ENCODE results near the gene EXOC2. TPM values are rescaled to one million over a fixed set of nuclear protein-coding genes. Genes with fewer than 3 reads are reported as not detected.

The EXOC2 gene
- total and polyA plus RNA-seq, 10 of the 15 experiments (the other 5 are each of a cell fraction or from before 2014, with no cell fraction given): 8.7 to 32.8 (median 20.7) TPM

DNA sequence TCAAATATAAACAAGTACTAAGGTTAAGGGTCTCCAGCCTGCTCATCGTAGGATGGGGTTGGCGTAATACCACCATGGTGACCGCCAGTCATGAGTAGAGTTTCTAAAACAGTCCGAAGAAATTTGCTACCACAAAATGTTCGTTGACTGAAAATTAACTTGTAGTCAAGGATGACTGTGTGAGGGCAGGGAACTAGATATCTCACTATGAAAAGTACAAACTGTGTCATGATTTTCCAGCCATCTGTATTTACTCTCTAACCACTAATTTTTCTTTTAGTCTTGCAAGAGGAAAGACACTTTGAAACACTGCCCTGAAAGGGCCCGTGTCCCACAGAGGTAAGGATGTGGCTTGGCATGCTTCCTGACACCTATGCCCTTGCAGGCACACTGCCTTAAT lies 201.7 kb downstream of the EXOC2 start:
- whole genome bisulfite sequencing (ENCODE audit: insufficient coverage, insufficient replicate concordance, low lambda C conversion rate, missing lambda C conversion rate): 72% methylated on average over 6 of the region's 6 CpGs
- CTCF ChIA-PET: interaction anchor here (0.6 kb wide), 1 partner anchor 265 kb away, joined by 3 read pairs; no protein-coding TSS in a partner anchor
- RAD21 ChIA-PET (ENCODE audit: unreplicated experiment): interaction anchor here (2.6 kb wide), 1 partner anchor 265 kb away, joined by 10 read pairs; no protein-coding TSS in a partner anchor
- Histone ChIP-seq H3K4me2 (ENCODE audit: control insufficient read depth, insufficient read depth) (no peak overlapping the region), H3K9me3 (replicated peaks; ENCODE audit: control insufficient read depth, insufficient read depth, low read length) (no peaks in the 10 kb centered on the region), H3K36me3 (ENCODE audit: control insufficient read depth in 2 of 2, insufficient read depth in 2 of 2, low read length in 1 of 2) (no peaks in the 10 kb centered on the region), H3K9ac (ENCODE audit: control insufficient read depth, insufficient read depth, low read length) (no peak overlapping the region), H3K27ac (ENCODE audit: control insufficient read depth, insufficient read depth) (0 out of 2 replicates have a peak overlapping the region, but pooled peaks have one; percentile 10), H2AFZ (ENCODE audit: control insufficient read depth, low read depth, low read length) (no peak overlapping the region), H4K20me1 (ENCODE audit: control insufficient read depth, insufficient read depth) (no peaks in the 10 kb centered on the region), H3K79me2 (ENCODE audit: control insufficient read depth, insufficient read depth, low read length) (no peaks in the 10 kb centered on the region), H3K27me3 (replicated peaks in 1 of 2; ENCODE audit: control insufficient read depth in 2 of 2, insufficient read depth in 2 of 2, low read length in 1 of 2) (no peaks in the 10 kb centered on the region), H3K4me1 (ENCODE audit: control insufficient read depth, insufficient read depth, low read length) (peaks cover 33% of the 10 kb centered on the region), H3K4me3 (no peak overlapping the region)
- no peak for ATAC-seq
- POLR2A ChIA-PET: interaction anchor here (1.3 to 2.6 kb wide), 3 partner anchors 8 to 92 kb away, joined by 5 to 9 read pairs (median 6); no protein-coding TSS in a partner anchor
- intact Hi-C loops (cut with micrococcal nuclease; ENCODE audit: unreplicated experiment) (loop anchor here (10.0 kb wide), 1 partner anchor 266 kb away; no protein-coding TSS in a partner anchor), in situ Hi-C loops (cut with MboI) (no loop called here)
- no peak for TF ChIP-seq IRF4 (IDR thresholded peaks at IDR 0.05; ENCODE audit: low read depth, low read length)
- TF ChIP-seq PML (IDR thresholded peaks at IDR 0.05; ENCODE audit: low read length): no peak
- no peak for TF ChIP-seq CBX3 (IDR thresholded peaks at IDR 0.05; ENCODE audit: borderline replicate concordance, low read depth)
- TF ChIP-seq RCOR1 (conservative IDR thresholded peaks at IDR 0.05; ENCODE audit: low read depth, low read length): no peak
- TF ChIP-seq NFYA (IDR thresholded peaks at IDR 0.05; ENCODE audit: borderline replicate concordance, low read depth, low read length): no peak
- no peak for TF ChIP-seq MEF2A (IDR thresholded peaks at IDR 0.05; ENCODE audit: insufficient read depth, low read depth, low read length)
- TF ChIP-seq, protein P1, sequence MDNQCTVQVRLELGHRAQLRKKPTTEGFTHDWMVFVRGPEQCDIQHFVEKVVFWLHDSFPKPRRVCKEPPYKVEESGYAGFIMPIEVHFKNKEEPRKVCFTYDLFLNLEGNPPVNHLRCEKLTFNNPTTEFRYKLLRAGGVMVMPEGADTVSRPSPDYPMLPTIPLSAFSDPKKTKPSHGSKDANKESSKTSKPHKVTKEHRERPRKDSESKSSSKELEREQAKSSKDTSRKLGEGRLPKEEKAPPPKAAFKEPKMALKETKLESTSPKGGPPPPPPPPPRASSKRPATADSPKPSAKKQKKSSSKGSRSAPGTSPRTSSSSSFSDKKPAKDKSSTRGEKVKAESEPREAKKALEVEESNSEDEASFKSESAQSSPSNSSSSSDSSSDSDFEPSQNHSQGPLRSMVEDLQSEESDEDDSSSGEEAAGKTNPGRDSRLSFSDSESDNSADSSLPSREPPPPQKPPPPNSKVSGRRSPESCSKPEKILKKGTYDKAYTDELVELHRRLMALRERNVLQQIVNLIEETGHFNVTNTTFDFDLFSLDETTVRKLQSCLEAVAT (IDR thresholded peaks at IDR 0.05): no peak
- TF ChIP-seq TCF3 (IDR thresholded peaks at IDR 0.05; ENCODE audit: borderline replicate concordance, insufficient read depth, low read depth, low read length): no peak
- TF ChIP-seq MYB (IDR thresholded peaks at IDR 0.05; ENCODE audit: borderline replicate concordance, low read depth, low read length): no peak
- TF ChIP-seq, protein P2, sequence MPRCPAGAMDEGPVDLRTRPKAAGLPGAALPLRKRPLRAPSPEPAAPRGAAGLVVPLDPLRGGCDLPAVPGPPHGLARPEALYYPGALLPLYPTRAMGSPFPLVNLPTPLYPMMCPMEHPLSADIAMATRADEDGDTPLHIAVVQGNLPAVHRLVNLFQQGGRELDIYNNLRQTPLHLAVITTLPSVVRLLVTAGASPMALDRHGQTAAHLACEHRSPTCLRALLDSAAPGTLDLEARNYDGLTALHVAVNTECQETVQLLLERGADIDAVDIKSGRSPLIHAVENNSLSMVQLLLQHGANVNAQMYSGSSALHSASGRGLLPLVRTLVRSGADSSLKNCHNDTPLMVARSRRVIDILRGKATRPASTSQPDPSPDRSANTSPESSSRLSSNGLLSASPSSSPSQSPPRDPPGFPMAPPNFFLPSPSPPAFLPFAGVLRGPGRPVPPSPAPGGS (IDR thresholded peaks at IDR 0.05; ENCODE audit: borderline replicate concordance, insufficient read depth, low read depth, low read length, poor library complexity, severe bottlenecking): no peak
- no peak for TF ChIP-seq SPI1 (IDR thresholded peaks at IDR 0.05; ENCODE audit: borderline replicate concordance, insufficient read depth, low read depth, low read length)
- no peak for TF ChIP-seq YBX1 (IDR thresholded peaks at IDR 0.05)
- TF ChIP-seq SIX5 (IDR thresholded peaks at IDR 0.05; ENCODE audit: low read depth, low read length, severe bottlenecking): no peak
- no peak for TF ChIP-seq RELA (IDR thresholded peaks at IDR 0.05; ENCODE audit: borderline replicate concordance, partially characterized antibody)
- TF ChIP-seq ASH2L (IDR thresholded peaks at IDR 0.05; ENCODE audit: borderline replicate concordance, low read depth): no peak
- no peak for TF ChIP-seq NFIC (IDR thresholded peaks at IDR 0.05; ENCODE audit: low read depth, low read length)
- no TSS peak for BruUV-seq (replicated peaks)
- no peak for FAIRE-seq
- SMC1A ChIA-PET (ENCODE audit: uncharacterized antibody, unreplicated experiment): interaction anchor here (1.0 to 3.7 kb wide), 5 partner anchors 7 to 53 kb away, joined by 3 to 18 read pairs (median 7); no protein-coding TSS in a partner anchor
- DNase-seq (ENCODE audit: low read depth, low spot score): no peak
